ENCODE measurements around the gene PCDH1.

- TF ChIP-seq POLR2AphosphoS5 (IDR thresholded peaks at IDR 0.05; ENCODE audit: low read depth, low read length) (no peak), POLR2A (IDR thresholded peaks at IDR 0.05; ENCODE audit: low read depth, low read length) (no peak)
Observed at GRCh38 chr5:141868541-141868940, 9.7 kb downstream of the PCDH1 start.
